ENCODE measurements around the gene PSKH1.

DNA sequence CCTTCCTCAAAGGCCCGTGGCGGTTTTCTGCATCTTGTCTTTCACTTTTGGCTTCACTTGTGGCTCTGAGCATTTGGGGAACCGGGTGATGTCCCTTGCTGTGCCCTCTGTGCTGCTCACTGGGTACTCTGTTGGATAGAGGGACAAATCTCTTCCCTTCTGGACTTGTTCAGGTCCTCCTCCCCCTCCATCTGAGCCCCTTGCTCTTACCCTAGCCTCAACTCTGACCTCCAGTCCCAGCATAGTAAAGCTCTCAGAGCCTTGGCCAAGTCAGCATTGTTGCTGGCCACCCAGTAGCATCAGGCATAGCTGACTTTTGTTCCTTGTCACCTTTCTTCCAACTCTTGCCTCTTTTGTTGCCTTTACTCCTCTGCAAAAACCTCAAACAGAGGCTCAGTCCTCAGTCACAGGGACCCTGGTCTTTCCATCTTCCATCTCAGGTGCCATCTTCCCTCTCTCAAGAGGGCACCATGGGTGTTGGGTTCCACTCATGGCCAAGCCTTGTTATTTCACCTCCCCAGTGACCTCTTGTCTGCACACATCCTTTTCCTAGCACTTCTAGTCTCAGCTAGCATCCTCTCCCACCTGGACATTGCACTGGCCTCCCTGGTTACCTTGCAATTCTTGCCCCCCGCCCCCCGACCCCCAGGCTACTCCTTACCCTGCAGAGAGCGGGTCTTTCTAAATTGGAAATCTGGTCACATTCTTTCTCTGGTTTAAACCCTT is 44.0 kb downstream of the PSKH1 start:
- no peak for TF ChIP-seq CTCF (IDR thresholded peaks at IDR 0.05)
- peak in 2 of 4 donors; percentile 7 to 10 for TF ChIP-seq POLR2A (IDR thresholded peaks at IDR 0.05)
